Cardiac muscle cell (in vitro differentiated cells and primary cell): ENCODE measurements around the gene RNH1. TPM values are rescaled to one million over a fixed set of nuclear protein-coding genes. Genes with fewer than 3 reads are reported as not detected.

Source experiments
- DNase-seq, 2 donors: peaks; one replicate each; pipeline versions ENCODE4 v3.0.0 to v3.0.0-alpha.2; 2010 to 2017; ENCODE audit warnings: low read depth in 1 of 2, low spot score in 1 of 2
- H3K27ac ChIP-seq: fragments of 200-600 bp; sonication (generic); 2 replicates; pipeline ENCODE4 v1.5.1; 2016
- H3K27me3 ChIP-seq: fragments of 200-600 bp; sonication (generic); 2 replicates; pipeline ENCODE4 v1.6.0; 2016; ENCODE audit warnings: control low read depth
- H3K36me3 ChIP-seq: fragments of 200-600 bp; sonication (generic); 2 replicates; pipeline ENCODE4 v1.5.1; 2016; ENCODE audit warnings: control low read depth
- H3K4me1 ChIP-seq: fragments of 200-600 bp; sonication (generic); 2 replicates; pipeline ENCODE4 v1.8.1; 2017; ENCODE audit warnings: low read depth, mild to moderate bottlenecking, mixed run types
- H3K4me3 ChIP-seq: fragments of 200-600 bp; sonication (generic); 2 replicates; pipeline ENCODE4 v1.5.1; 2016; ENCODE audit warnings: mild to moderate bottlenecking
- H3K9me3 ChIP-seq: fragments of 200-600 bp; sonication (generic); 2 replicates; pipeline ENCODE4 v1.5.1; 2017; ENCODE audit warnings: low read depth, mild to moderate bottlenecking, control low read depth
- CTCF ChIP-seq: IDR thresholded peaks from 2 replicates; pipeline ENCODE4 v1.5.1; 2012; ENCODE audit warnings: low read depth, mild to moderate bottlenecking, low read length
- polyA plus RNA-seq: library from polyadenylated mRNA; unstranded; fragments of >200 nt; fragmentation: Nextera tagmentation; extraction: Ambion mirVana; gene quantifications from 2 replicates; pipeline ENCODE4 v1.2.1, GENCODE V29; 2016
- total RNA-seq: library from RNA; depleted of rRNA; stranded (reverse); fragments of >200 nt; gene quantifications from 2 replicates; pipeline ENCODE4 v1.2.3, GENCODE V29; 2016

Gene RNH1
- total and polyA plus RNA-seq, 2 experiments from 2014 or later, result 149 to 176 TPM

- Histone ChIP-seq H3K27me3 (no peaks in the 10 kb centered on the region), H3K36me3 (no peaks in the 10 kb centered on the region), H3K4me1 (peaks cover 18% of the 10 kb centered on the region), H3K9me3 (no peaks in the 10 kb centered on the region), H3K4me3 (peak overlapping the region; percentile 91), H3K27ac (peak overlapping the region; percentile 89)
- no peak for TF ChIP-seq CTCF
- DNase-seq, result peak; percentile 65 to 70
Measured at GRCh38 chr11:450809-451451, 56.1 kb downstream of the RNH1 start.

GRCh38 chr11:449889-450808, 56.9 kb downstream of the RNH1 start, which contains the start of gene PTDSS2:
PTDSS2 (plus strand) TSS chr11:450279; CDS start chr11:450456, 177 bp downstream.
- TF ChIP-seq CTCF, result no peak
- Histone ChIP-seq H3K36me3 (no peaks in the 10 kb centered on the region), H3K9me3 (no peaks in the 10 kb centered on the region), H3K27ac (peak within 1 kb of the TSS; percentile 89), H3K4me3 (peak within 1 kb of the TSS; percentile 91), H3K4me1 (peaks cover 18% of the 10 kb centered on the region), H3K27me3 (no peaks in the 10 kb centered on the region)
- peak; percentile 97 to 98 for DNase-seq

- H3K4me1 ChIP-seq, result peaks cover 18% of the 10 kb centered on the region
- TF ChIP-seq CTCF, result peak; percentile 90
- no peaks in the 10 kb centered on the region for H3K36me3 ChIP-seq
- no peaks in the 10 kb centered on the region for H3K9me3 ChIP-seq
- DNase-seq, result peak; percentile 96
- H3K27me3 ChIP-seq, result no peaks in the 10 kb centered on the region
- peak overlapping the region; percentile 76 for H3K4me3 ChIP-seq
- peak overlapping the region; percentile 88 for H3K27ac ChIP-seq
Measured at GRCh38 chr11:447923-448731, 58.9 kb downstream of the RNH1 start.

- no peaks in the 10 kb centered on the region for H3K27me3 ChIP-seq
- no peak for TF ChIP-seq CTCF
- no peak overlapping the region for H3K27ac ChIP-seq
Measured at GRCh38 chr11:446891-447290, 60.2 kb downstream of the RNH1 start.

More at GRCh38 chr11:446891-447290, 60.2 kb downstream of the RNH1 start:
- Histone ChIP-seq H3K36me3 (no peaks in the 10 kb centered on the region), H3K4me1 (peaks cover 18% of the 10 kb centered on the region), H3K9me3 (no peaks in the 10 kb centered on the region), H3K4me3 (no peak overlapping the region)
- no peak for DNase-seq
